ENCODE measurements around the gene VWC2.

GRCh38 chr7:49839863-49840645, 66.6 kb downstream of the VWC2 start:
- no peak for TF ChIP-seq GLIS3 (CRISPR knock-in tag; IDR thresholded peaks at IDR 0.05)
- no peak for TF ChIP-seq OSR1 (CRISPR knock-in tag; IDR thresholded peaks at IDR 0.05)
- TF ChIP-seq BACH2 (CRISPR knock-in tag; IDR thresholded peaks at IDR 0.05; ENCODE audit: borderline replicate concordance) = no peak

All from SK-N-SH treated with all-trans-retinoic acid at 6 μM for 48 hours (cell line).